ENCODE data around the gene GGPS1.
A peak's percentile ranks its signal among the peaks of the same experiment; 100 is the strongest.
"Not testable (repeated sequence)": the region's sequence is repeated elsewhere in the genome, so short reads cannot be mapped to it uniquely, and the experiment has no call there.

The GGPS1 gene
- 4.9 to 12.0 (median 10.5) reads per million in 3 donors for total RNA-seq

DNA sequence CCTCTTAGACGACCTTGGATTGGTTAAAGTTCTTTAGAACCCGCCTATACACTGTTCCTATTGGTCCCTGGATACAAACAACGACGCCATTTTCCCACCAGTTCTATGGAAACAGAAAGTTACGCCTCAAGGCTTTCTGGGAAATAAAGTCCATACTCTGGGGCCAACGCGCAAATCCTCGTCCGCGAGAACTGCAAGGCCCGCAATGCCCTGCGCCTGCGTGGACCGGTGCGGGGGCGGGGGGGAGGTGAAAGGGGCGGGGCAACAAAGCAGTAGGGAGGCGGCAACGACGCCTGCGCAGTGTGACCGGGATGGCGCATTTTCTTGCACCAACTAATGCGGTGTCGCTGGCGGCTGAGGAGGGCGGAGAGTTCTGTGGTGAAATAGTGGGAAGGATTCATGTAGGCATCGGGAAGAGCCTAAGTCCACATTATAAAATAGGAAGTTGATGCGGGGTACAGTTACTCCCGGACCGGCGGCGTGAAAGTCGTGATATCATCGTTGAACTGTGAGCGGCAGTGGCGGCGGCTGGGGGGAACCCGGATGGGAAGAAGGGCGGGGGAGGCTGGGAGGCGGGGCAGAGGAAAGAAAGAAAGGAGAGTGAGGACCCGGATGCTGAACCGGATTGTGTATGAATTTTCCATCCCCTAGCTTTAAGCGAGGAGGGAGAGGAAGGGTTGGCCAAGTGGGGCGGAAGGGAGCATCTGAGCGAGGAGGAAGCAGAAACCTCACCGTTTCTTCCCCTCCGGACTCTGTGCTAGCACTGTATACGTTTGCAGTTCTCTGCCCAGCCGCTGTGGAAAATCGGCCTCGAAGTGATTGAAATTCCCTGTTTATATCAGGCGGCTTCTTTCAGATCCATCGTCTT, at the start of gene GGPS1:
TSS of gene GGPS1 (plus strand) at position 300 of the 868 bp plus-strand sequence. CDS start 6,695 bp downstream, outside the sequence.
- Histone ChIP-seq H3K27ac (ENCODE audit: insufficient read depth, low read length, poor library complexity, severe bottlenecking) (peak within 1 kb of the TSS; percentile 98), H3K4me3 (ENCODE audit: insufficient read depth, low read depth, low read length, poor library complexity, severe bottlenecking) (peak within 1 kb of the TSS; percentile 93), H3K4me1 (ENCODE audit: control insufficient read depth, insufficient read depth, low read length, poor library complexity, severe bottlenecking) (peaks cover 34% of the 10 kb centered on the region), H3K36me3 (ENCODE audit: control insufficient read depth, insufficient read depth, low read length) (peaks cover 8% of the 10 kb centered on the region), H3K27me3 (replicated peaks; ENCODE audit: control insufficient read depth, insufficient read depth, low read length, poor library complexity, severe bottlenecking) (no peaks in the 10 kb centered on the region), H3K9me3 (ENCODE audit: control insufficient read depth, low read length) (no peaks in the 10 kb centered on the region)
- peak; percentile 99 for DNase-seq

DNA sequence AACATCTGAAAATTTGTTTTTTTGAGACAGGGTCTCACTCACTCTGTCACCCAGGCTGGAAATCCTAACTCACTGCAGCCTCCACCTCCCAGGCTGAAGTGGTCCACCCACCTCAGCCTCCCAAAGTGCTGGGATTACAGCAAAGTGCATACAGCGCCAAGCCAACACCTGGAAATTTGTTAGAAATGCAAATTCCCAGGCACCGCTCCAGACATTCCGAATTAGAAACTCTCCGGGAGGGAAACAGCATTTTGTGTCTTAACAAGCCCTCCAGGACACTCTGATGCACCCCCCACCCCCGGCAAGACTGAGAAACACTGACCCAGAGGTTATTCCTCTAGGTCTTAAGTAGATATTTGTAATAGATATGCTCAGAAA, 49.5 kb upstream of the GGPS1 start:
- no peak for DNase-seq
- H3K36me3 ChIP-seq (ENCODE audit: control insufficient read depth, insufficient read depth, low read length): peaks cover 5% of the 10 kb centered on the region
- no peak overlapping the region for H3K27ac ChIP-seq (ENCODE audit: insufficient read depth, low read length, poor library complexity, severe bottlenecking)
- H3K27me3 ChIP-seq (replicated peaks; ENCODE audit: control insufficient read depth, insufficient read depth, low read length, poor library complexity, severe bottlenecking): no peaks in the 10 kb centered on the region
- no peak overlapping the region for H3K4me3 ChIP-seq (ENCODE audit: insufficient read depth, low read depth, low read length, poor library complexity, severe bottlenecking)
- H3K9me3 ChIP-seq (ENCODE audit: control insufficient read depth, low read length): no peaks in the 10 kb centered on the region
- H3K4me1 ChIP-seq (ENCODE audit: control insufficient read depth, insufficient read depth, low read length, poor library complexity, severe bottlenecking): peaks cover 22% of the 10 kb centered on the region

DNA sequence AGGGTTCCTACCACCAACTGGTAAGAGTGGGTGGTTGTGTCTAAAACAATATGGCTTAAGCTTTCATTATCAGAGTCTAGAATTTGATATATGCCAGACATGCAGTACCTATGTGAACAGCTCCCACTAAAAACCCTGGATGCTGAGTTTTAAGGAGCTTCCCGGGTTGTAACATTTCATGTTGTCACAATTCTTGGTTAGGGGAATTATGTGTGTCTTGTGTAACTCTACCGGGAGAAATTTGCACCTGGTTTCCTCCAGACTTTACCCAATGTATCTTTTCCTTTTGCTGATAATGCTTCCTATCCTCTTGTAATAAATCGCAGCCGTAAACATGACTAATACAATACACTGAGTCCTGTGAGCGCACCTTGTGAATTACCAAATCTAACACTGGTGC, 48.7 kb upstream of the GGPS1 start:
- Histone ChIP-seq H3K4me3 (ENCODE audit: insufficient read depth, low read depth, low read length, poor library complexity, severe bottlenecking) (no peak overlapping the region), H3K9me3 (ENCODE audit: control insufficient read depth, low read length) (no peaks in the 10 kb centered on the region), H3K27me3 (replicated peaks; ENCODE audit: control insufficient read depth, insufficient read depth, low read length, poor library complexity, severe bottlenecking) (no peaks in the 10 kb centered on the region), H3K4me1 (ENCODE audit: control insufficient read depth, insufficient read depth, low read length, poor library complexity, severe bottlenecking) (peaks cover 27% of the 10 kb centered on the region), H3K36me3 (ENCODE audit: control insufficient read depth, insufficient read depth, low read length) (peaks cover 5% of the 10 kb centered on the region), H3K27ac (ENCODE audit: insufficient read depth, low read length, poor library complexity, severe bottlenecking) (no peak overlapping the region)
- no peak for DNase-seq

DNA sequence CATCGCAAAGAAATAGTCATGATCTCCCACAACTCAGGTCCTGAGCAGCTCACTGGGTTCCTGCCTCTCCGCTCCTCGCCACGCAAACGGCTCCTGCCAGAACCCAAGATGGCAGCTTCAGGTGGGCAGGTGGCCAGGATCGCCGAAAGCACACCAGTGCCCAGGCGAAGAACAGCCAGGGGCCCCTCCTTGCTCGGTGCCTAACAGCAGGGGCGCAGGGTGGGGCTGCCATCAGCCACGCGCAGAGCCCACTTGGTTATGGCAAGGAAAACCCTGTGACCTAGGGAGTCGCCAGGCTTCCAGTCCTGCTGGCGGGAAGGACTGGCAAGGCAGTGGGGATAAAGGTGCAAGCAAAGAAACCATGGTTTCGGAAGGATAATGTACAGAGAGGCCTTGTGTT, 47.9 kb upstream of the GGPS1 start:
- H3K36me3 ChIP-seq (ENCODE audit: control insufficient read depth, insufficient read depth, low read length): peaks cover 5% of the 10 kb centered on the region
- no peak overlapping the region for H3K27ac ChIP-seq (ENCODE audit: insufficient read depth, low read length, poor library complexity, severe bottlenecking)
- DNase-seq: no peak
- peaks cover 29% of the 10 kb centered on the region for H3K4me1 ChIP-seq (ENCODE audit: control insufficient read depth, insufficient read depth, low read length, poor library complexity, severe bottlenecking)
- H3K4me3 ChIP-seq (ENCODE audit: insufficient read depth, low read depth, low read length, poor library complexity, severe bottlenecking): no peak overlapping the region
- H3K9me3 ChIP-seq (ENCODE audit: control insufficient read depth, low read length): no peaks in the 10 kb centered on the region
- no peaks in the 10 kb centered on the region for H3K27me3 ChIP-seq (replicated peaks; ENCODE audit: control insufficient read depth, insufficient read depth, low read length, poor library complexity, severe bottlenecking)

DNA sequence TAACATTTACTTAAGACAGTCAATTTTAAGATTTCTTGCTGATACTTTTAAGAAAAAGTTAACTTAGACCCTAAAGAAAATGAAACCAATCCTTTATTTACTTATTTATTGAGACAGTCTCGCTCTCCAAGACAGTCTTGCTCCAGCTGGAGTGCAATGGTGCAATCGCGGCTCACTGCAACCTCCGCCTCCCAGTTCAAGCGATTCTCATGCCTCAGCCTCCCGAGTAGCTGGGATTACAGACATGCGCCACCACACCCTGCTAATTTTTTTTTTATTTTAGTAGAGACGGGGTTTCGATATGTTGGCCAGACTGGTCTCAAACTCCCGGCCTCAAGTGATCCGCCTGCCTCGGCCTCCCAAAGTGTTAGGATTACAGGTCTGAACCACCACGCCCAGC, 44.7 kb upstream of the GGPS1 start:
- not testable (repeated sequence) for H3K27ac ChIP-seq (ENCODE audit: insufficient read depth, low read length, poor library complexity, severe bottlenecking); H3K9me3 ChIP-seq (ENCODE audit: control insufficient read depth, low read length); DNase-seq; H3K4me3 ChIP-seq (ENCODE audit: insufficient read depth, low read depth, low read length, poor library complexity, severe bottlenecking); H3K36me3 ChIP-seq (ENCODE audit: control insufficient read depth, insufficient read depth, low read length); H3K27me3 ChIP-seq (replicated peaks; ENCODE audit: control insufficient read depth, insufficient read depth, low read length, poor library complexity, severe bottlenecking)
- H3K4me1 ChIP-seq (ENCODE audit: control insufficient read depth, insufficient read depth, low read length, poor library complexity, severe bottlenecking): peaks cover 35% of the 10 kb centered on the region

DNA sequence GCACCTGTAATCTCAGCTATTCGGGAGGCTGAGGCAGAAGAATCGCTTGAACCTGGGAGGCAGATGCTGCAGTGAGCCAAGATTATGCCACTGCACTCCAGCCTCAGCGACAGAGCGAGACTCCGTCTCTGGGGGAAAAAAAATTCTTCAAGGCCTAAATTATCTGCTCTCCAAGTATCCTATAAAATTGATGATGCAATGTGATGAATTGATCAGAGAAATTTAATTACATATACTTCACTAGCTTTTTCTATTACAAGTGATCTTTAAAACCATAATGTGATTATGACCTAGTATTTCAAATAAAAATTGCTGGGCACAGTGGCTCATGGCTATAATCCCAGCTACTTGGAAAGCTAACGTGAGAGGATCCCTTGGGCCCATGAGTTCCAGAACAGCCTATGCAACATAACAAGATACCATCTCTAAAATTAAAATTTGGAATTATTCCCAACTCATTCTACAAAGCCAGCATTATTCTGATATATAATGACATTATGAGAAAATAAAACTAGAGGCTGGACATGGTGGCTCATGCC, 44.1 kb upstream of the GGPS1 start:
- Histone ChIP-seq H3K27me3 (replicated peaks; ENCODE audit: control insufficient read depth, insufficient read depth, low read length, poor library complexity, severe bottlenecking) (no peaks in the 10 kb centered on the region), H3K4me1 (ENCODE audit: control insufficient read depth, insufficient read depth, low read length, poor library complexity, severe bottlenecking) (peaks cover 32% of the 10 kb centered on the region), H3K27ac (ENCODE audit: insufficient read depth, low read length, poor library complexity, severe bottlenecking) (no peak overlapping the region), H3K36me3 (ENCODE audit: control insufficient read depth, insufficient read depth, low read length) (peaks cover 5% of the 10 kb centered on the region), H3K4me3 (ENCODE audit: insufficient read depth, low read depth, low read length, poor library complexity, severe bottlenecking) (no peak overlapping the region), H3K9me3 (ENCODE audit: control insufficient read depth, low read length) (no peaks in the 10 kb centered on the region)
- DNase-seq: no peak

DNA sequence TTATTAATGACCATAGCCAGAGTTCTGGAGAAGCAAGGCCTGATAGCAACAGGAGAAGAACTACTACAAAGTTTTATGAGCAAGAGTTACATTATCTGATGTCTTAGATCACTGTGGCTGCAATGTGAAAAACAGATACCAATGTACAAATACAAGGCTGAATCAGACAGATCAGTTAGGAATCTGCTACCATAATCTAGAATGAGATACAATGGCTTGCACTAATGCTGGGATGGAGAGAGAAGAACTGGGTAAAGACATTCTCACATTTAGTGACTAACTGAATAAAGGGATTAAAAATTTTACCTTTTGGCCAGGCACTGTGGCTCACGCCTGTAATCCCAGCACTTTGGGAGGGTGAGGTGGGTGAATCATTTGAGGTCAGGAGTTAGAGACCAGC, 41.7 kb upstream of the GGPS1 start:
- H3K9me3 ChIP-seq (ENCODE audit: control insufficient read depth, low read length): no peaks in the 10 kb centered on the region
- no peaks in the 10 kb centered on the region for H3K27me3 ChIP-seq (replicated peaks; ENCODE audit: control insufficient read depth, insufficient read depth, low read length, poor library complexity, severe bottlenecking)
- peaks cover 30% of the 10 kb centered on the region for H3K4me1 ChIP-seq (ENCODE audit: control insufficient read depth, insufficient read depth, low read length, poor library complexity, severe bottlenecking)
- H3K4me3 ChIP-seq (ENCODE audit: insufficient read depth, low read depth, low read length, poor library complexity, severe bottlenecking): no peak overlapping the region
- H3K27ac ChIP-seq (ENCODE audit: insufficient read depth, low read length, poor library complexity, severe bottlenecking): no peak overlapping the region
- H3K36me3 ChIP-seq (ENCODE audit: control insufficient read depth, insufficient read depth, low read length): no peaks in the 10 kb centered on the region
- DNase-seq: no peak

DNA sequence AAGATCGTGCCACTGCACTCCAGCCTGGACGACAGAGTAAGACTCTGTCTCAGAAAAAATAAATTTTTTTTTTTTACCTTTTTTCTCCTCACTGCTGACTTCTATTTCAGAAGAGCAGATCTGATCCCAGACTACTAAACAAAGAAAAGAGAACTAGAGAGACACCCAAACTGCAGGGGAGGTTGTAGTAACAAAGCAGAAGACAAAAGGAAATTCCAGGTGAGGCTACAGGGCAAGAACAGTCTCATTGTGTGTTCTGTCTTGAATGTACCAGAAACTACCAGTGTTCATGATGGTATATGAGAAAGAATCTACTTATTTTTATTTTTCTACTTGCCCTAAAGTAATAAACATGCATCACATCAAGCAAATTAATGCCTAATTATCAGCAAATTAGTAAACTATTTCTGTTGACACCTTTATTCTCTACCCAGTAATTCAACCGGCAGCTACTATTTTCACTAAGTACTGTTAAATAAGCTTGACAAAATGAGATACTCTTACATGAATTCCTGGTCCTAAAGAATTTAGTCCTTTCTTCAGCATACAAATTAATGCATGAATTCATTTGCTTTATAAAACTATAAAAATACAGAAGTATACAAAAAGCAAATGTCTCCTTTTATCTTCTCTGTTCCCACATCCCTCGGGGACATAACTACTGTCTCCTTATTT, 41.0 kb upstream of the GGPS1 start:
- Histone ChIP-seq H3K4me1 (ENCODE audit: control insufficient read depth, insufficient read depth, low read length, poor library complexity, severe bottlenecking) (peaks cover 30% of the 10 kb centered on the region), H3K27ac (ENCODE audit: insufficient read depth, low read length, poor library complexity, severe bottlenecking) (no peak overlapping the region), H3K27me3 (replicated peaks; ENCODE audit: control insufficient read depth, insufficient read depth, low read length, poor library complexity, severe bottlenecking) (no peaks in the 10 kb centered on the region), H3K36me3 (ENCODE audit: control insufficient read depth, insufficient read depth, low read length) (no peaks in the 10 kb centered on the region), H3K9me3 (ENCODE audit: control insufficient read depth, low read length) (no peaks in the 10 kb centered on the region), H3K4me3 (ENCODE audit: insufficient read depth, low read depth, low read length, poor library complexity, severe bottlenecking) (no peak overlapping the region)
- DNase-seq: no peak

DNA sequence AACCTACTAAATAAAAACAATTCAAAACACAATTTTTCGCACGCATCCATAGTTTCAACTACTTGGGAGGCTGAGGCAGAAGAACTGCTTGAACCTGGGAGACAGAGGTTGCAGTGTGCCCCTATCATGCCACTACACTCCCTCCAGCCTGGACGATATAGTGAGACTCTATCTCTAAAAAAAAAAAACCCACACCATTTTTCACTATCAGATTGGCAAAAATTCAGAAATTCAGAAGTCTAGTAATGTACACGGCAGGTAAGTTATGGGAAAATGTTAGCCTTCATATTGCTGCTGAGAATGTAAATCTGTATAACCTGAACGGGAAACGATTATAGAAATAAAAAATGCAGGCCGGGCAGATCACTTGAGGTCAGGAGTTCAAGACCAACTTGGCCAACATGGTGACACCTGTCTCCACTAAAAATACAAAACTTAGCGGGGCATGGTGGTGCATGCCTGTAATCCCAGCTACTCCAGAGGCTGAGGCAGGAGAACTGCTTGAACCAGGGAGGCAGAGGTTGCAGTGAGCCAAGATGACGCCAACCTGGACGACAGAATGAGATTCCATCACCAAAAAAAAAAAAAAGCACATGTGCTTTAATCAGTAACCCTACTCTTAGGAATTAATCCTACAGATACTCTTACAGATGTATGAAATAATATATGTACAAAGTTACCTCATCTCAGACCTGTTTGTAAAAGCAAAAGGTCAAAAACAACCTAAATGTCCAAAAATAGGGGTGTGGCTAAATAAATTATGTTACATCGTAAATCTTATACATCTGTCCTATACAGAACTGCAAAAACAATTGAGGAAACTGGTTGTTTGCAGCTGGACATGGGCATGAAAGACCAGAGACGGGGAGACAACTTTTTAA, 38.3 kb upstream of the GGPS1 start:
- Histone ChIP-seq H3K36me3 (ENCODE audit: control insufficient read depth, insufficient read depth, low read length) (no peaks in the 10 kb centered on the region), H3K4me1 (ENCODE audit: control insufficient read depth, insufficient read depth, low read length, poor library complexity, severe bottlenecking) (peaks cover 27% of the 10 kb centered on the region), H3K4me3 (ENCODE audit: insufficient read depth, low read depth, low read length, poor library complexity, severe bottlenecking) (no peak overlapping the region), H3K9me3 (ENCODE audit: control insufficient read depth, low read length) (no peaks in the 10 kb centered on the region), H3K27ac (ENCODE audit: insufficient read depth, low read length, poor library complexity, severe bottlenecking) (no peak overlapping the region), H3K27me3 (replicated peaks; ENCODE audit: control insufficient read depth, insufficient read depth, low read length, poor library complexity, severe bottlenecking) (no peaks in the 10 kb centered on the region)
- DNase-seq: no peak

All from effector memory CD4-positive, alpha-beta T cell (primary cell).